Naive B cell (primary cell): ENCODE results near the gene TAPT1. TPM values are rescaled to one million over a fixed set of nuclear protein-coding genes. Genes with fewer than 3 reads are reported as not detected.
"Not testable (repeated sequence)": the region's sequence is repeated elsewhere in the genome, so short reads cannot be mapped to it uniquely, and the experiment has no call there.

Experiments
- ATAC-seq, 2 donors: fragments of 150-1000 bp; cut with Tn5 transposase; 2 replicates each; pipeline ENCODE4 v1.10.0; 2021; ENCODE audit warnings: low read depth in 2 of 2, mild to moderate bottlenecking in 2 of 2, moderate library complexity in 2 of 2
- DNase-seq: peaks from one replicate; pipeline ENCODE4 v3.0.0; 2022
- H3K27ac Mint-ChIP-seq, 6 donors: one replicate each; pipeline ENCODE4 v1.8.0; 2020 to 2022; ENCODE audit warnings: mild to moderate bottlenecking in 6 of 6, mixed read lengths in 6 of 6, moderate library complexity in 5 of 6, inconsistent platforms in 2 of 6
- H3K27me3 Mint-ChIP-seq, 3 donors: one replicate each; pipeline ENCODE4 v1.8.0; 2021 to 2022; ENCODE audit warnings: mixed read lengths in 3 of 3, mild to moderate bottlenecking in 1 of 3
- H3K36me3 Mint-ChIP-seq, 2 donors: one replicate each; pipeline ENCODE4 v1.8.0; 2020 to 2022; ENCODE audit warnings: mixed read lengths in 2 of 2, inconsistent platforms in 1 of 2, mild to moderate bottlenecking in 1 of 2
- H3K4me1 Mint-ChIP-seq, 3 donors: one replicate each; pipeline ENCODE4 v1.8.0; 2020 to 2022; ENCODE audit warnings: mixed read lengths in 3 of 3, inconsistent platforms in 1 of 3, mild to moderate bottlenecking in 1 of 3, moderate library complexity in 1 of 3
- H3K4me3 Mint-ChIP-seq, 8 donors: one replicate each; pipeline ENCODE4 v1.8.0; 2020 to 2022; ENCODE audit warnings: mild to moderate bottlenecking in 8 of 8, mixed read lengths in 8 of 8, moderate library complexity in 8 of 8, inconsistent platforms in 2 of 8
- H3K9me3 Mint-ChIP-seq, 7 donors: one replicate each; pipeline ENCODE4 v1.8.0; 2020 to 2022; ENCODE audit warnings: mixed read lengths in 7 of 7, mild to moderate bottlenecking in 5 of 7, inconsistent platforms in 2 of 7, moderate library complexity in 1 of 7
- polyA plus RNA-seq, 6 donors: library from polyadenylated mRNA; unstranded; fragments of 300-500 nt; fragmentation: Illumina TruSeq; gene quantifications; one replicate each; pipeline ENCODE4 v1.2.3, GENCODE V29; 2021; ENCODE audit warnings: low read depth in 6 of 6

The TAPT1 gene
- polyA plus RNA-seq: 100 to 1,000 TPM; 119 to 235 (median 190) TPM

DNA sequence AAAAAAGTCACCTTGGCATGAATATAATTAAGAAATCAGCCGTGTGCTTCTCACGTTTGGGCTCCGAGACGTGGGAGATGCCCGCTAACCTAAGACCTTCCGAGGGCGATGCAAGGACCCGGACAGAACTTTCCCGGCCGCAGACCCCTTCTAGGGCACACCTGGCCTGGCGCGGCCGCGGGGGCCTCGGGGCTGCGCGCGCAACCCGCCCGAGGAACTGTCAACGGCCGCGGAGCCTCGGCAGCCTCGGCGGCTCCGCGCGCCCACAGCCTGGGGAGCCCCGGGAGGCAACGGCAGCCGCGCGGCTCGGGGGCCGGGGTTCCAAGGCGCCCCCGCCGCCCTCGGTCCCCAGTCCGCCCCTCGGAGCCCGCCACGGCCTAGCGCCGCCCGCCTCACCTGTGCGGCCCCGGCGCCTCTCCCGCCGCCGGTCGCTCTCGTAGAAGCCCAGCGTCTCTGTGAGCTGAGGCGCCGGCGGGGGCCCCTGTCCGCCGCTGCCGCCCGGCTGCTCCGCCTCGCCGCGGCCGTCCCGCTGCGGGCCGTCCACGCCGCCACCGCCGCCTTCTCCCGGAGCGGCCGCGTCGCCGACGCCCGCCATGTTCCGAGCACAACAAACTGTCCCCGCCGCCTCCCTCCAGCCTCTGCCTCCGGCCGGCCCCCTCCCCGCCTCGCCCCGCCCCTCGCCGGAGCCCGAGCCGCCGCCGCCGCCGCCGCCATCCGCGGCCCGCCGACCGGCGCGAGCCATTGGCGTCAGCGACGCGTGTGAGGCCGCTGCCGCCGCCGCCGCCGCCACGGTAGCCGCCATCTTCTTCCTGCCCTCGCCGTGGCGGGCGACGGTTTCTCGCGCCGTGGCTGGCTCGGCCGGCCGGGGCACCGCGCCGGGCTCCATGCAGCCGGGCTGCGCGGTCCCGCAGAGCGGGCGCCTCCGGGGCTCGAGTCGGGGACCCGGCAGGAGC lies at the start of gene TAPT1:
TAPT1 (minus strand) TSS at position 609 of the 953 bp plus-strand sequence; CDS start at position 595, 14 bp downstream.
- Mint-ChIP-seq H3K4me1 (peaks cover 38 to 68% (median 56%) of the 10 kb centered on the region in 3 donors), H3K27ac (peak within 1 kb of the TSS; percentile 86 to 98 (median 96)), H3K27me3 (no peaks in the 10 kb centered on the region)

DNA sequence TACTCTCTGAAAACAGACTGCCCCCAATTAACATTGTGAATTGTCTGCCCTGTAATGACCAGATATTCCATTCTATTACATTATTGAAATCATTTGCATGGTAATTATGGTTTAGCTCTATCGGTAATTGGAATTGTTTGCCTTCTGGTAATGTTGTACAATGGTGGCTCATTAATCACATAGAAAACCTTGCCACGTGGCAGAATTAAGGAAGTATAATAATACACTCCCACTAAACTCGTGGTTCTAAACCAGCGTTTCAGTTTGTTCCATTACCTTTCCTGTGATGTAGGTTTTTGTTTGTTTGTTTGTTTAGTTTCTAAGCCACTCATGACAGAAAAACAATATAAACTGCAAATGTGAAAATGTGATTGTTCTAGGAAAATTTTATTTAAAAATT lies 45.1 kb upstream of the TAPT1 start:
- ATAC-seq: peak in 1 of 2 donors; percentile 30
- Mint-ChIP-seq H3K9me3 (peaks cover 3 to 8% (median 5%) of the 10 kb centered on the region in 7 donors), H3K27me3 (no peaks in the 10 kb centered on the region), H3K4me3 (peak overlapping the region in 1 of 8 donors; percentile 42), H3K36me3 (peaks cover 0 to 6% of the 10 kb centered on the region in 2 donors), H3K4me1 (peaks cover 16 to 27% (median 16%) of the 10 kb centered on the region in 3 donors), H3K27ac (no peak overlapping the region)
- DNase-seq: no peak

More for the DNA sequence above, at the start of gene TAPT1:
- no peaks in the 10 kb centered on the region for H3K36me3 Mint-ChIP-seq
- DNase-seq (peak; percentile 77), ATAC-seq (peak; percentile 72 to 76)
- H3K9me3 Mint-ChIP-seq: no peaks in the 10 kb centered on the region
- peak within 1 kb of the TSS; percentile 90 to 99 (median 97) for H3K4me3 Mint-ChIP-seq

DNA sequence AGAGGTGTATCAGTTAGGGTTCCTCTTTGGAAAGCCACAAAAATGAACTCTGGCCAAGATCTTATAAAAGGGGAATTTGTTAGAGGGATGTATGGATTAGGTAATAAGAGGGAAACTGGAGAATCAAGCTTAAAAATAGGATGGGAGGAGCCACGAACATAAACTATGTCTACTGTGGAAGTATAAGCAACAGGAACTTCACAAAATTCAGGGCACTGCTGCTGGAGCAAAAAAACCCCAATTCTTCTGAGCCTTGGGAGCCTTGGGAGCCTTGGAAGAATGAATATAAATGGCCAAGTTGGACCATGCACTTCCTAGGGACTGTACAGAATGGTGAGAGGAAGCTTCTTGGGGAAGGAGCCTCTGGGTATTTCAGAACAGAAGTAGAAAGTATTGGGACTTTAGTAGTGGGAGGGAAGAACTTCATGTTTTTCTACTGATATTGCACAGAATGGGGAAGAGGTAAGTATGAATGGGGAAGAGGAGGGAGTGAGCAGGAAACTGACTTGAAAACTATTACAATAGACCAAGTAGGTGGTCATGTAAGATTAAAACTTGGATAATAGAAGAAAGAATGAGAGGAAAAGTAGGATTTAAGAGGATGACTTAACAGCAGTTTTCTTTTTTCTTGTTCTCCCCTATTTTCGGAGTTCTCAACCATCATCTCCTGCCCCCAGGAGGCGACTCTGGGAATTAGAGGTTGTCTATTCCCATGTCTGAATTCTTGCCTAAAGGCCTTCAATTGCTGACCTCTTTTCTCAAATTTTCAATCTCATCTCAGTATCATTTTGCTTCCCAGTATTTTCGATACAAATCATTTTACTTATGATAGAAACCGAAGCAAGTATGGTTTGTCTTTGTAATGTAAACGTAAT lies 44.4 kb upstream of the TAPT1 start:
- no peaks in the 10 kb centered on the region for H3K27me3 Mint-ChIP-seq
- H3K36me3 Mint-ChIP-seq: no peaks in the 10 kb centered on the region
- peaks cover 0 to 1% (median 0%) of the 10 kb centered on the region in 7 donors for H3K9me3 Mint-ChIP-seq
- DNase-seq: no peak
- peak overlapping the region in 5 of 6 donors; percentile 4 to 79 (median 68) for H3K27ac Mint-ChIP-seq
- H3K4me1 Mint-ChIP-seq: peaks cover 17 to 31% (median 18%) of the 10 kb centered on the region in 3 donors
- ATAC-seq: peak in 1 of 2 donors; percentile 27
- H3K4me3 Mint-ChIP-seq: peak overlapping the region in 2 of 8 donors; percentile 11 to 14

- H3K9me3 Mint-ChIP-seq, ATAC-seq, H3K36me3 Mint-ChIP-seq, H3K4me3 Mint-ChIP-seq, DNase-seq, H3K27me3 Mint-ChIP-seq: not testable (repeated sequence)
- H3K4me1 Mint-ChIP-seq: peaks cover 21 to 38% (median 25%) of the 10 kb centered on the region in 3 donors
- peak overlapping the region in 3 of 6 donors; percentile 4 to 82 (median 20) for H3K27ac Mint-ChIP-seq
These were observed 43.6 kb upstream of the TAPT1 start for GRCh38 chr4:16269742-16270453.

GRCh38 chr4:16269240-16269639 lies 43.0 kb upstream of the TAPT1 start:
- no peak overlapping the region for H3K4me3 Mint-ChIP-seq
- no peak for DNase-seq
- no peaks in the 10 kb centered on the region for H3K27me3 Mint-ChIP-seq
- peaks cover 21 to 43% (median 32%) of the 10 kb centered on the region in 3 donors for H3K4me1 Mint-ChIP-seq
- no peaks in the 10 kb centered on the region for H3K9me3 Mint-ChIP-seq
- peak overlapping the region in 1 of 6 donors; percentile 85 for H3K27ac Mint-ChIP-seq
- no peak for ATAC-seq
- H3K36me3 Mint-ChIP-seq: no peaks in the 10 kb centered on the region

- Mint-ChIP-seq H3K27ac (peak overlapping the region in 4 of 6 donors; percentile 32 to 88 (median 48)), H3K27me3 (no peaks in the 10 kb centered on the region), H3K4me3 (no peak overlapping the region), H3K36me3 (no peaks in the 10 kb centered on the region), H3K9me3 (no peaks in the 10 kb centered on the region), H3K4me1 (peaks cover 21 to 52% (median 39%) of the 10 kb centered on the region in 3 donors)
- no peak for ATAC-seq
- no peak for DNase-seq
These were observed 42.0 kb upstream of the TAPT1 start for GRCh38 chr4:16268290-16268689.

DNA sequence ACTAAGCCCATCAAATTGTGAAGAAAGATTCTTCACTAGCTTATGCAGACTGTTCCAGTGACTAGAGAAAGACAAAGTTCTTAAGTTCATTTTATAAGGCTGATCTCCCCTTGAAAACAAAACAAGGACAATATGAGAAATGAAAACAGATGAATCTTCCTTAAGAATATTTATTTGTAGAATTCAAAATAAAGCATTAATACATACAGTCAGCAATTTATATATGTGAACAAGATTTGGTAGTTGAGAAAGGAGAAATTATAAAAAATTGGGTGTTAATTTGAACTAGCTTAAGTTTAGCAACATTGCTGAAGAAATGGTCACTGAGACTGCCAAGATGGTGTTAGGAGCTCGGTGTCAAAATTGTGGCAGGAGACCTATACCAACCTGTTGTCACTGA lies 41.4 kb upstream of the TAPT1 start:
- peak overlapping the region in 1 of 6 donors; percentile 44 for H3K27ac Mint-ChIP-seq
- H3K36me3 Mint-ChIP-seq: no peaks in the 10 kb centered on the region
- DNase-seq: no peak
- no peaks in the 10 kb centered on the region for H3K9me3 Mint-ChIP-seq
- ATAC-seq: no peak
- peaks cover 21 to 56% (median 40%) of the 10 kb centered on the region in 3 donors for H3K4me1 Mint-ChIP-seq
- H3K27me3 Mint-ChIP-seq: no peaks in the 10 kb centered on the region
- no peak overlapping the region for H3K4me3 Mint-ChIP-seq

DNA sequence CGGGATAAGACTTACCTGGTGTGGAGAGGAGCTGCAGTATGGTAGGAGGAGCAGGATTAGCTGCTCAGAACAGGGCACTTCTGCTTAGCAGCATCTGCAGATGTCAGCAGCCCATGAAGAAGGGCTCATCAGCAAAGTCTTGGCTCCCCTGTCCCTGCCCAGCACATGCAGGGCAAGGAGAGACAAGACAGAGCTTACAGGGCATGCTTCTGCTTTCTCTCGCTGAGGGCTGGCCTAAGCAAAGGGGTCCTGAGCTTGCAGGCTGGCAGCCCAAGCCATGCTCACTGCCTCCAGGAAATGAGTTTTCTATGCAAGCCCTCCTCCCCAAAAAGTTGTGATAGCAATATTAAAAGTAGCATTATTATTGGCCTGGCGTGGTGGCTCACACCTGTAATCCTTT lies 39.5 kb upstream of the TAPT1 start:
- H3K4me3 Mint-ChIP-seq: no peak overlapping the region
- H3K4me1 Mint-ChIP-seq: peaks cover 26 to 58% (median 51%) of the 10 kb centered on the region in 3 donors
- H3K27me3 Mint-ChIP-seq: no peaks in the 10 kb centered on the region
- H3K27ac Mint-ChIP-seq: peak overlapping the region in 2 of 6 donors; percentile 40 to 41
- no peak for ATAC-seq
- no peak for DNase-seq
- no peaks in the 10 kb centered on the region for H3K36me3 Mint-ChIP-seq
- H3K9me3 Mint-ChIP-seq: no peaks in the 10 kb centered on the region

DNA sequence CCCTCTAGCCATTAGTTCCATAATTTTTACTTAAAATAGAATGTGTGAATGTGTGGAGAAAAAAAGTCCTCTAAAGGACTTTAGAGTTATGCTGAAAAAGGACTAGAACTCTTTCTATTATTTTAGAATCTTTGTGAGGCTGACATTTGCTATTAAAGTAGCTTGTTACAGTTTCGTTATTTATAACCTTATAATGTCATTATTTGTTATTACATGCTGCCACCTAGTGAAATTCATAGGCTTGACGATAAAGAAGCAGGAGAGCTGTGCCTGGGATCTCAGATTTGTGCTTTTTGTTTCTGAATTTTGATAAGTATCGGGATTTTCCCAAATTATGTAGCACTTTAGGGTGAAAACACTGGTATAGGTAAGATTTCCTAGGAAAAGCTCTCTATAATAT lies 38.5 kb upstream of the TAPT1 start:
- Mint-ChIP-seq H3K27ac (peak overlapping the region in 1 of 6 donors; percentile 34), H3K4me3 (peak overlapping the region in 2 of 8 donors; percentile 38 to 59)
- ATAC-seq: peak; percentile 51 to 57

GRCh38 chr4:16263056-16263455 lies 36.8 kb upstream of the TAPT1 start:
- no peak for ATAC-seq
- Mint-ChIP-seq H3K4me1 (peaks cover 31 to 60% (median 57%) of the 10 kb centered on the region in 3 donors), H3K9me3 (peaks cover 0 to 1% (median 0%) of the 10 kb centered on the region in 7 donors), H3K36me3 (peaks cover 1 to 4% of the 10 kb centered on the region in 2 donors), H3K27me3 (no peaks in the 10 kb centered on the region), H3K27ac (peak overlapping the region in 5 of 6 donors; percentile 35 to 84 (median 59)), H3K4me3 (peak overlapping the region in 6 of 8 donors; percentile 38 to 85 (median 50))
- DNase-seq: no peak

More for the DNA sequence above, 38.5 kb upstream of the TAPT1 start:
- peaks cover 25 to 55% (median 50%) of the 10 kb centered on the region in 3 donors for H3K4me1 Mint-ChIP-seq
- peak; percentile 55 for DNase-seq
- peaks cover 0 to 1% (median 0%) of the 10 kb centered on the region in 7 donors for H3K9me3 Mint-ChIP-seq
- no peaks in the 10 kb centered on the region for H3K27me3 Mint-ChIP-seq
- H3K36me3 Mint-ChIP-seq: peaks cover 0 to 3% of the 10 kb centered on the region in 2 donors

DNA sequence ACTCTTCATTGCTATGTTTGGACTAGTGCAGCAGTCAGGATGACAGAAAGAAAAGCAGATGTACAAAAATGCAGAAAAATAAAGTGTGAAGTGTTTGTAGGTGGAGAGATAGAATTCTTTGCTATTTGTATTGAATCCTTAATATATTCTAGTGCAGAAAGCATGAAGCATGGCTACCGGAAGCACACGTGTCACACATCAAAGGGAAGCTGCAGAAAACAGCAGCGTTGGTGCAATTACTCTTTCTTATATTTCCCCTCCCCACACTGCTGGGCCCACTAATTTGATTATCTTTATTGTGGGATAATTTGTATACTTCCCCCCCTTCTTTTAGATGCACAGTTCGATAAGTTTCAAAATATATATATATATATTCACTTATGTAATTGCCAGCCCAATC lies 35.9 kb upstream of the TAPT1 start:
- ATAC-seq (peak; percentile 82 to 83), DNase-seq (peak; percentile 25)
- Mint-ChIP-seq H3K4me1 (peaks cover 38 to 67% (median 65%) of the 10 kb centered on the region in 3 donors), H3K27ac (peak overlapping the region in 4 of 6 donors; percentile 10 to 69 (median 42)), H3K4me3 (peak overlapping the region in 7 of 8 donors; percentile 50 to 81 (median 77)), H3K27me3 (no peaks in the 10 kb centered on the region), H3K9me3 (peaks cover 0 to 7% (median 1%) of the 10 kb centered on the region in 7 donors), H3K36me3 (peaks cover 10 to 12% of the 10 kb centered on the region in 2 donors)

- DNase-seq: no peak
- peaks cover 12 to 20% of the 10 kb centered on the region in 2 donors for H3K36me3 Mint-ChIP-seq
- peak overlapping the region; percentile 63 to 93 (median 74) for H3K27ac Mint-ChIP-seq
- H3K4me1 Mint-ChIP-seq: peaks cover 38 to 70% (median 67%) of the 10 kb centered on the region in 3 donors
- peaks cover 0 to 8% (median 1%) of the 10 kb centered on the region in 7 donors for H3K9me3 Mint-ChIP-seq
- H3K4me3 Mint-ChIP-seq: peak overlapping the region; percentile 50 to 83 (median 72)
- no peaks in the 10 kb centered on the region for H3K27me3 Mint-ChIP-seq
- ATAC-seq: peak; percentile 15 to 34
These were observed 35.1 kb upstream of the TAPT1 start for GRCh38 chr4:16261313-16261878.
